Neural cell (in vitro differentiated cells): ENCODE measurements around the gene RGS5. TPM values are rescaled to one million over a fixed set of nuclear protein-coding genes. Genes with fewer than 3 reads are reported as not detected.

Experiments
- H2AFZ ChIP-seq: fragments of 200-600, 300-800 bp; sonication (generic), shearing (Covaris generic); 2 replicates; pipeline ENCODE4 v1.6.0; 2014; ENCODE audit warnings: low read depth, mild to moderate bottlenecking, antibody characterized with exemption, low read length, moderate library complexity
- H3F3A ChIP-seq: fragments of 200-600 bp; shearing (Covaris generic); 2 replicates; pipeline ENCODE4 v1.6.1; 2016; ENCODE audit warnings: mild to moderate bottlenecking, moderate library complexity, mixed read lengths, antibody characterized with exemption, low read length; ENCODE audit not compliant: insufficient read depth, poor library complexity, severe bottlenecking
- H3K27ac ChIP-seq: fragments of 200-600, 300-800 bp; sonication (generic), shearing (Covaris generic); 2 replicates; pipeline ENCODE4 v1.5.1; 2014; ENCODE audit warnings: mild to moderate bottlenecking, low read length, moderate library complexity
- H3K27me3 ChIP-seq: fragments of 300-800, 200-600 bp; sonication (generic), shearing (Covaris generic); 2 replicates; pipeline ENCODE4 v1.6.0; 2014; ENCODE audit warnings: mild to moderate bottlenecking, low read depth, low read length, moderate library complexity; ENCODE audit not compliant: insufficient read depth
- H3K36me3 ChIP-seq: fragments of 300-800, 200-600 bp; sonication (generic), shearing (Covaris generic); 2 replicates; pipeline ENCODE4 v1.5.1; 2014; ENCODE audit warnings: mild to moderate bottlenecking, antibody characterized with exemption, low read length, moderate library complexity; ENCODE audit not compliant: insufficient read depth
- H3K4me2 ChIP-seq: fragments of 300-800, 200-600 bp; sonication (generic), shearing (Covaris generic); 2 replicates; pipeline ENCODE4 v1.6.0; 2014; ENCODE audit warnings: mild to moderate bottlenecking, low read length
- H3K4me3 ChIP-seq: fragments of 300-800, 200-600 bp; sonication (generic), shearing (Covaris generic); 2 replicates; pipeline ENCODE4 v1.5.1; 2014; ENCODE audit warnings: mild to moderate bottlenecking, low read length, moderate library complexity
- H3K79me2 ChIP-seq: fragments of 200-600 bp; shearing (Covaris generic); replicated peaks from 2 replicates; pipeline ENCODE4 v1.6.0; 2014; ENCODE audit warnings: mild to moderate bottlenecking, low read length, moderate library complexity; ENCODE audit not compliant: insufficient read depth
- H3K9ac ChIP-seq: fragments of 300-800, 200-600 bp; sonication (generic), shearing (Covaris generic); 2 replicates; pipeline ENCODE4 v1.6.1; 2016; ENCODE audit warnings: mild to moderate bottlenecking, low read length, mixed read lengths
- H3K9me2 ChIP-seq: fragments of 200-600 bp; shearing (Covaris generic); 2 replicates; pipeline ENCODE4 v1.6.1; 2016; ENCODE audit warnings: mild to moderate bottlenecking, low read length, mixed read lengths; ENCODE audit not compliant: insufficient read depth
- H3K9me3 ChIP-seq: fragments of 200-600, 300-800 bp; sonication (generic), shearing (Covaris generic); 2 replicates; pipeline ENCODE4 v1.6.1; 2016; ENCODE audit warnings: mild to moderate bottlenecking, mixed run types, low read length, moderate library complexity, mixed read lengths
- H4K20me1 ChIP-seq: fragments of 200-600 bp; shearing (Covaris generic); 2 replicates; pipeline ENCODE4 v1.6.1; 2016; ENCODE audit warnings: mild to moderate bottlenecking, mixed run types; ENCODE audit not compliant: insufficient read depth
- EP300 ChIP-seq: fragments of 450-650 bp; conservative IDR thresholded peaks from 2 replicates; pipeline ENCODE4 v1.6.1; 2014; ENCODE audit warnings: antibody characterized with exemption, mild to moderate bottlenecking, moderate library complexity; ENCODE audit not compliant: poor library complexity, severe bottlenecking
- EZH2 ChIP-seq: fragments of 200-600, 300-800 bp; shearing (Covaris generic), sonication (generic); IDR thresholded peaks from 2 replicates; pipeline ENCODE4 v1.6.1; 2014; ENCODE audit warnings: antibody characterized with exemption, low read length, borderline replicate concordance, mild to moderate bottlenecking; ENCODE audit not compliant: insufficient read depth, poor library complexity, severe bottlenecking
- MXI1 ChIP-seq: fragments of 450-650 bp; conservative IDR thresholded peaks from 2 replicates; pipeline ENCODE4 v1.6.1; 2014; ENCODE audit warnings: antibody characterized with exemption, mild to moderate bottlenecking; ENCODE audit not compliant: poor library complexity, severe bottlenecking
- POLR2AphosphoS5 ChIP-seq: IDR thresholded peaks from 2 replicates; pipeline ENCODE4 v1.6.1; 2012
- RAD21 ChIP-seq: fragments of 450-650 bp; conservative IDR thresholded peaks from 2 replicates; pipeline ENCODE4 v1.6.1; 2014; ENCODE audit warnings: antibody characterized with exemption, mild to moderate bottlenecking, moderate library complexity
- SMC3 ChIP-seq: fragments of 450-650 bp; conservative IDR thresholded peaks from 2 replicates; pipeline ENCODE4 v1.6.1; 2014; ENCODE audit warnings: antibody characterized with exemption, mild to moderate bottlenecking, moderate library complexity; ENCODE audit not compliant: poor library complexity
- TAF1 ChIP-seq: IDR thresholded peaks from 2 replicates; pipeline ENCODE4 v1.6.1; 2012; ENCODE audit warnings: low read depth
- polyA plus RNA-seq: library from polyadenylated mRNA; depleted of rRNA; stranded (reverse); fragments of >200 nt; gene quantifications from 2 replicates; pipeline ENCODE4 v1.2.3, GENCODE V29; 2014
- TF ChIP-seq, protein P1 (sequence below): fragments of 450-650 bp; IDR thresholded peaks from 2 replicates; pipeline ENCODE4 v1.5.1; 2014; ENCODE audit warnings: antibody characterized with exemption, mild to moderate bottlenecking, moderate library complexity; ENCODE audit not compliant: poor library complexity, severe bottlenecking
- TF ChIP-seq, protein P2 (sequence below): IDR thresholded peaks from 2 replicates; pipeline ENCODE4 v1.6.1; 2012; ENCODE audit warnings: borderline replicate concordance

RGS5 gene
- polyA plus RNA-seq, 1 donor from 2014 or later, result 6.5 TPM

DNA sequence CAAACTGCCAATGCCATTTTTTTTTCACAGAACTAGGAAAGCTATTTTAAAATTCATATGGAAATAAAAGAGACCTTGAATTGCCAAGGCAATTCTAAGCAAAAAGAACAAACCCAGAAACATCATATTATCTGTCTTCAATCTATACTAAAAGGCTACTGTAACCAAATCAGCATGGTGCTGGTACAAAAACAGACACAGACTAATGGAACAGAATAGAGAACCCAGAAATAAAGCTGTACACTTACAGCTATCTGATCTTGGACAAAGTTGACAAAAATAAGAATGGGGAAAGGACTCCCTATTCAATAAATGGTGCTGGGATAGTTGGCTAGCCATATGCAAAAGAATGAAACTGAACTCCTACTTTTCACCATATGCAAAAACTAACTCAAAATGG lies 83.0 kb downstream of the RGS5 start:
- H3K9ac ChIP-seq, result no peak overlapping the region

DNA sequence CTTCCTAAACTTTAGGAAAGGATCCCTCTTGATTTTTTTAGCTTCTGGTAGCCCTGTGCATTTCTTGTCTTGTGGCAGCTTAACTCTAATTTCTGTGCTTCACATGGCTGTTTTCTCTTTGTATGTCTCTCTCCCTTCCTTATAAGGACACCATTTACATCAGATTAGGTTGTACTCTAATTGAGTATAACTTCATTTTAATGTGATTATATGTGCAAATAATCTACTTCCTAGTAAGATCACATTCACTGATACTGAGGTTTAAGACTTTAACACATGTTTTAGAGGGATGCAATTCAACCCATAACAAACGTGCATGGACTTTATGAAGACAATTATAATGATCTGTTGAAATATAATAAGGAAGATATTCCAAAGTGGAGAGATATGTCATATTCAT lies 86.8 kb downstream of the RGS5 start:
- Histone ChIP-seq H4K20me1 (no peaks in the 10 kb centered on the region), H3K9me2 (no peaks in the 10 kb centered on the region), H3K4me2 (no peak overlapping the region), H3K27me3 (no peaks in the 10 kb centered on the region), H3K36me3 (no peaks in the 10 kb centered on the region), H2AFZ (no peak overlapping the region), H3K9me3 (no peaks in the 10 kb centered on the region), H3K4me3 (no peak overlapping the region), H3K79me2 (no peaks in the 10 kb centered on the region), H3K27ac (no peak overlapping the region), H3K9ac (no peak overlapping the region), H3F3A (no peaks in the 10 kb centered on the region)
- TF ChIP-seq EZH2, result no peak
- TF ChIP-seq, protein P1, sequence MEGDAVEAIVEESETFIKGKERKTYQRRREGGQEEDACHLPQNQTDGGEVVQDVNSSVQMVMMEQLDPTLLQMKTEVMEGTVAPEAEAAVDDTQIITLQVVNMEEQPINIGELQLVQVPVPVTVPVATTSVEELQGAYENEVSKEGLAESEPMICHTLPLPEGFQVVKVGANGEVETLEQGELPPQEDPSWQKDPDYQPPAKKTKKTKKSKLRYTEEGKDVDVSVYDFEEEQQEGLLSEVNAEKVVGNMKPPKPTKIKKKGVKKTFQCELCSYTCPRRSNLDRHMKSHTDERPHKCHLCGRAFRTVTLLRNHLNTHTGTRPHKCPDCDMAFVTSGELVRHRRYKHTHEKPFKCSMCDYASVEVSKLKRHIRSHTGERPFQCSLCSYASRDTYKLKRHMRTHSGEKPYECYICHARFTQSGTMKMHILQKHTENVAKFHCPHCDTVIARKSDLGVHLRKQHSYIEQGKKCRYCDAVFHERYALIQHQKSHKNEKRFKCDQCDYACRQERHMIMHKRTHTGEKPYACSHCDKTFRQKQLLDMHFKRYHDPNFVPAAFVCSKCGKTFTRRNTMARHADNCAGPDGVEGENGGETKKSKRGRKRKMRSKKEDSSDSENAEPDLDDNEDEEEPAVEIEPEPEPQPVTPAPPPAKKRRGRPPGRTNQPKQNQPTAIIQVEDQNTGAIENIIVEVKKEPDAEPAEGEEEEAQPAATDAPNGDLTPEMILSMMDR, result no peak
- TF ChIP-seq, protein P2, sequence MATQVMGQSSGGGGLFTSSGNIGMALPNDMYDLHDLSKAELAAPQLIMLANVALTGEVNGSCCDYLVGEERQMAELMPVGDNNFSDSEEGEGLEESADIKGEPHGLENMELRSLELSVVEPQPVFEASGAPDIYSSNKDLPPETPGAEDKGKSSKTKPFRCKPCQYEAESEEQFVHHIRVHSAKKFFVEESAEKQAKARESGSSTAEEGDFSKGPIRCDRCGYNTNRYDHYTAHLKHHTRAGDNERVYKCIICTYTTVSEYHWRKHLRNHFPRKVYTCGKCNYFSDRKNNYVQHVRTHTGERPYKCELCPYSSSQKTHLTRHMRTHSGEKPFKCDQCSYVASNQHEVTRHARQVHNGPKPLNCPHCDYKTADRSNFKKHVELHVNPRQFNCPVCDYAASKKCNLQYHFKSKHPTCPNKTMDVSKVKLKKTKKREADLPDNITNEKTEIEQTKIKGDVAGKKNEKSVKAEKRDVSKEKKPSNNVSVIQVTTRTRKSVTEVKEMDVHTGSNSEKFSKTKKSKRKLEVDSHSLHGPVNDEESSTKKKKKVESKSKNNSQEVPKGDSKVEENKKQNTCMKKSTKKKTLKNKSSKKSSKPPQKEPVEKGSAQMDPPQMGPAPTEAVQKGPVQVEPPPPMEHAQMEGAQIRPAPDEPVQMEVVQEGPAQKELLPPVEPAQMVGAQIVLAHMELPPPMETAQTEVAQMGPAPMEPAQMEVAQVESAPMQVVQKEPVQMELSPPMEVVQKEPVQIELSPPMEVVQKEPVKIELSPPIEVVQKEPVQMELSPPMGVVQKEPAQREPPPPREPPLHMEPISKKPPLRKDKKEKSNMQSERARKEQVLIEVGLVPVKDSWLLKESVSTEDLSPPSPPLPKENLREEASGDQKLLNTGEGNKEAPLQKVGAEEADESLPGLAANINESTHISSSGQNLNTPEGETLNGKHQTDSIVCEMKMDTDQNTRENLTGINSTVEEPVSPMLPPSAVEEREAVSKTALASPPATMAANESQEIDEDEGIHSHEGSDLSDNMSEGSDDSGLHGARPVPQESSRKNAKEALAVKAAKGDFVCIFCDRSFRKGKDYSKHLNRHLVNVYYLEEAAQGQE, result no peak
- no peak for TF ChIP-seq EP300
- no peak for TF ChIP-seq TAF1
- TF ChIP-seq RAD21, result no peak
- no peak for TF ChIP-seq MXI1
- TF ChIP-seq SMC3, result no peak
- no peak for TF ChIP-seq POLR2AphosphoS5

More for the DNA sequence above, 83.0 kb downstream of the RGS5 start:
- H3K36me3 ChIP-seq, result no peaks in the 10 kb centered on the region
- no peaks in the 10 kb centered on the region for H3K27me3 ChIP-seq
- H3F3A ChIP-seq, result no peaks in the 10 kb centered on the region
- no peaks in the 10 kb centered on the region for H3K9me2 ChIP-seq
- no peak overlapping the region for H3K27ac ChIP-seq
- H3K4me2 ChIP-seq, result no peak overlapping the region
- no peaks in the 10 kb centered on the region for H3K9me3 ChIP-seq
- no peak overlapping the region for H2AFZ ChIP-seq
- H4K20me1 ChIP-seq, result no peaks in the 10 kb centered on the region
- H3K4me3 ChIP-seq, result no peak overlapping the region
- TF ChIP-seq, protein P2, result no peak
- TF ChIP-seq RAD21, result no peak
- no peak for TF ChIP-seq SMC3
- TF ChIP-seq TAF1, result no peak
- no peak for TF ChIP-seq EP300
- TF ChIP-seq POLR2AphosphoS5, result no peak
- TF ChIP-seq, protein P1, result no peak
- no peak for TF ChIP-seq EZH2
- TF ChIP-seq MXI1, result no peak
- H3K79me2 ChIP-seq, result no peaks in the 10 kb centered on the region
